LNCaP clone FGC (cell line): ENCODE data around the gene BPIFB2.
"Not testable (repeated sequence)": the region's sequence is repeated elsewhere in the genome, so short reads cannot be mapped to it uniquely, and the experiment has no call there.

Experiments used
- DNase-seq: peaks from one replicate; pipeline ENCODE4 v3.0.0-alpha.2; 2011; ENCODE audit warnings: low read depth
- H3K4me3 ChIP-seq: 2 replicates; pipeline ENCODE4 v1.5.1; 2011; ENCODE audit warnings: mild to moderate bottlenecking, low read depth, low read length, control low read depth
- TF ChIP-seq, protein P1 (sequence below): IDR thresholded peaks from 2 replicates; pipeline ENCODE4 v1.5.1; 2012; ENCODE audit warnings: mild to moderate bottlenecking; ENCODE audit not compliant: control insufficient read depth, insufficient read depth; ENCODE audit errors: extremely low read depth

BPIFB2 gene

GRCh38 chr20:33042430-33042829, 34.9 kb downstream of the BPIFB2 start:
- DNase-seq = no peak
- no peak overlapping the region for H3K4me3 ChIP-seq
- TF ChIP-seq, protein P1, sequence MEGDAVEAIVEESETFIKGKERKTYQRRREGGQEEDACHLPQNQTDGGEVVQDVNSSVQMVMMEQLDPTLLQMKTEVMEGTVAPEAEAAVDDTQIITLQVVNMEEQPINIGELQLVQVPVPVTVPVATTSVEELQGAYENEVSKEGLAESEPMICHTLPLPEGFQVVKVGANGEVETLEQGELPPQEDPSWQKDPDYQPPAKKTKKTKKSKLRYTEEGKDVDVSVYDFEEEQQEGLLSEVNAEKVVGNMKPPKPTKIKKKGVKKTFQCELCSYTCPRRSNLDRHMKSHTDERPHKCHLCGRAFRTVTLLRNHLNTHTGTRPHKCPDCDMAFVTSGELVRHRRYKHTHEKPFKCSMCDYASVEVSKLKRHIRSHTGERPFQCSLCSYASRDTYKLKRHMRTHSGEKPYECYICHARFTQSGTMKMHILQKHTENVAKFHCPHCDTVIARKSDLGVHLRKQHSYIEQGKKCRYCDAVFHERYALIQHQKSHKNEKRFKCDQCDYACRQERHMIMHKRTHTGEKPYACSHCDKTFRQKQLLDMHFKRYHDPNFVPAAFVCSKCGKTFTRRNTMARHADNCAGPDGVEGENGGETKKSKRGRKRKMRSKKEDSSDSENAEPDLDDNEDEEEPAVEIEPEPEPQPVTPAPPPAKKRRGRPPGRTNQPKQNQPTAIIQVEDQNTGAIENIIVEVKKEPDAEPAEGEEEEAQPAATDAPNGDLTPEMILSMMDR = no peak

DNA sequence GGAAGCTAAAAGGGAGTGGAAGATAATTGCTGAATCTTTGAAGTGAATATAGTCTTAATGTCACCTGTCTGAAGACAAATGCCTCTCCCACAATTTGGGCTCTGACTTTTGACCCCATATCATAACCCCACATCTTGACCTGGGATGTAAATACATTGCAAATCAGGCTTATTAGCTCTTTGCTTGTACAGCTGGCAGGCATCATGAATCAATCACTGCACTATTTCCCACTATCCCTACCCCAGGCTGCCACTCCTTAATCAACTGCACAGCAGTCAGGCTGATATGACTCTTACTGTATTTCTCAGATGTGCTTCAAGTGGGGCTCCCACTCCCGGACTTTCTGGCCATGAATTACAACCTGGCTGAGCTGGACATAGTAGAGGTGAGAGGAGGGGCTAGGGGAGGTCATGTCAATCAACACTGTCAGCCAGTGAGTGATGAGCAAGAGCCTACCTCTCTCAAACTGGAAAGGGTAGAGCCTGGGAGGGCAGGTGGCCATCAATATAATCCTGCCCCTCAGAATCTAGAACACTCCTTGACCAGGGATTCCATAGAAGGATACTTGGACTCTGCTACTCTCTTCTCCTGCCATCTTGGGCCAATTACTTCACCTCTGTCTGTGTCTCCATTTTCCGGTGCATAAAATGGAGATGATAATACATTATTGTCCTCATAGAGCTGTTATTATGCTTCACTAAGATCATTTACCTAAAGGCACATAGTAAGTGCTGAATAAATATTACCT, 35.7 kb downstream of the BPIFB2 start:
- H3K4me3 ChIP-seq = no peak overlapping the region
- DNase-seq = no peak
- TF ChIP-seq, protein P1 = no peak

GRCh38 chr20:33043731-33044181, 36.3 kb downstream of the BPIFB2 start:
- TF ChIP-seq, protein P1 = no peak
- DNase-seq = no peak
- no peak overlapping the region for H3K4me3 ChIP-seq

DNA sequence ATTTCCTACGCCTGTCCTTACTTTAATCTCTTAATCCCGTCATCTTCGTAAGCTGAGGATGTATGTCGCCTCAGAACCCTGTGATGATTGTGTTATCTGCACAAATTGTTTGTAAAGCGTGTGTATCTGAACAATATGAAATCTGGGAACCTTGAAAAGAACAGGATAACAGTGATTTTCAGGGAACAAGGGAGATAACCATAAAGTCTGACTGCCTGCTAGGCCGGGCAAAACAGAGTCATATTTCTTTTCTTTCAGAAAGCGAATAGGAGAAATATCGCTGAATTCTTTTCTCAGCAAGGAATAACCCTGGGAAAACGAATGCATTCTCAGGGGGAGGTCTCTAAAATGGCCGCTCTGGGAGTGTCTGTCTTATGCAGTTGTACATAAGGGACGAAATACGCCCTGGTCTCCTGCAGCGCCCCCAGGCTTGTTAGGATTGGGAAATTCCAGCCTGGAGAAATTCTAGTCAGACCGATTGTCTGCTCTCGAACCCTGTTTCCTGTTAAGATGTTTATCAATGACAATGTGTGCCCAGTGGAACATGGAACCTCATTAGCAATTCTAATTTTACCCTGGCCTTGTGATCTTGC, 37.7 kb downstream of the BPIFB2 start:
- DNase-seq, H3K4me3 ChIP-seq: not testable (repeated sequence)

- H3K4me3 ChIP-seq = no peak overlapping the region
- TF ChIP-seq, protein P1 = no peak
- no peak for DNase-seq
Measured at GRCh38 chr20:33046412-33046811, 38.9 kb downstream of the BPIFB2 start.

DNA sequence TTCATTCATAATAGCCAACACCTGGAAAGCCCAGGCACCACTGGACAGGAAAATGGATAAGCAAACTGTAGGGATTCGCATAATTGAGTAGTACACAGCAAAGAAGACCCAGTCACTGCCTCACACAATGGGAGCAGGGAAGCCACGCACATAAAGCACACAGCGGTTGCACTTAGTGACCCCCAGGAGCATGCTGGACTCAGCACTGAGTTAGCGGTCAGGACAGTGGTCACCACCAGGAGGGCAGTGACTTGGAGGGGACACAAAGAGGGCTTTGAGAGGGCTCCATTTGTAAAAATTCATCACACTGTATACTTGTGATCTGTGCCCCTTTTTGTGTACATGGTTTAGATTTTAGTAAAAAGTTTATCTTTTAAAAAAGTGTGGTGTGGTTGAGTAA, 43.8 kb downstream of the BPIFB2 start:
- TF ChIP-seq, protein P1 = no peak

GRCh38 chr20:33053291-33054106, 46.0 kb downstream of the BPIFB2 start, which contains the start of gene BPIFB3:
Gene BPIFB3, plus strand, starts transcription at chr20:33053903. Its CDS starts 1,533 bp downstream, at chr20:33055436.
- TF ChIP-seq, protein P1 = no peak
- DNase-seq = no peak
- no peak within 1 kb of the TSS for H3K4me3 ChIP-seq

More for the DNA sequence above, 43.8 kb downstream of the BPIFB2 start:
- DNase-seq = no peak
- H3K4me3 ChIP-seq = no peak overlapping the region
